Testis (tissue), 3 donors: ENCODE results near the gene MCM5. TPM values are rescaled to one million over a fixed set of nuclear protein-coding genes. Genes with fewer than 3 reads are reported as not detected.

Source experiments
- DNase-seq: peaks from one replicate; pipeline ENCODE4 v3.0.0-alpha.2; 2019
- H3K27ac ChIP-seq, 2 donors: fragments of 200-600 bp; sonication (generic); one replicate each; pipeline ENCODE4 v1.5.1; 2019
- H3K27me3 ChIP-seq: fragments of 200-600 bp; sonication (generic); one replicate; pipeline ENCODE4 v1.5.1; 2019
- H3K36me3 ChIP-seq: fragments of 200-600 bp; sonication (generic); one replicate; pipeline ENCODE4 v1.5.1; 2017; ENCODE audit warnings: low read depth; ENCODE audit errors: missing control alignments
- H3K4me1 ChIP-seq: fragments of 200-600 bp; sonication (generic); one replicate; pipeline ENCODE4 v1.5.1; 2019
- H3K4me3 ChIP-seq, 2 donors: fragments of 200-600 bp; sonication (generic); one replicate each; pipeline ENCODE4 v1.5.1; 2017 to 2019
- H3K9me3 ChIP-seq: fragments of 200-600 bp; sonication (generic); one replicate; pipeline ENCODE4 v1.5.1; 2017
- POLR2A ChIP-seq: fragments of 450-650 bp; IDR thresholded peaks from one replicate; pipeline ENCODE4 v1.6.1; 2017; ENCODE audit warnings: antibody characterized with exemption, mild to moderate bottlenecking, moderate library complexity
- WGBS, 2 donors: methylation state at CpG; one replicate each; pipeline ENCODE4 v1.1.5; 2018; 5-methylcytosine and 5-hydroxymethylcytosine counted together
- intact Hi-C: fragments of 100-400 bp; cut with DNase I; formaldehyde crosslinking; loops from one replicate; pipeline ENCODE4 v1.15.1; 2023; ENCODE audit warnings: low total_unique reads
- polyA plus RNA-seq: library from polyadenylated mRNA; stranded (reverse); fragments of 350-450 nt; fragmentation: Illumina TruSeq; extraction: RNeasy Lipid Tissue Mini Kit (QIAGEN cat#74804); gene quantifications from one replicate; pipeline ENCODE4 v1.2.3, GENCODE V29; 2014; ENCODE audit warnings: low read depth, low replicate concordance; ENCODE audit not compliant: insufficient read depth
- total RNA-seq, 2 donors: library from RNA; depleted of rRNA; stranded (reverse); fragments of >200 nt; gene quantifications; one replicate each; pipeline ENCODE4 v1.2.3, GENCODE V29; 2016
- TF ChIP-seq, protein P1 (sequence below), 3 experiments: fragments of 450-650 bp in 2 of 3; fragments of 200-600 bp in 1 of 3; sonication (generic) in 1 of 3; IDR thresholded peaks; one replicate each; pipeline ENCODE4 v1.5.1; 2016 to 2019; ENCODE audit warnings: antibody characterized with exemption in 3 of 3, mild to moderate bottlenecking in 2 of 3, moderate library complexity in 1 of 3

Gene MCM5
- total and polyA plus RNA-seq, 3 donors from 2014 or later, result 34.3 to 49.6 (median 42.1) TPM

DNA sequence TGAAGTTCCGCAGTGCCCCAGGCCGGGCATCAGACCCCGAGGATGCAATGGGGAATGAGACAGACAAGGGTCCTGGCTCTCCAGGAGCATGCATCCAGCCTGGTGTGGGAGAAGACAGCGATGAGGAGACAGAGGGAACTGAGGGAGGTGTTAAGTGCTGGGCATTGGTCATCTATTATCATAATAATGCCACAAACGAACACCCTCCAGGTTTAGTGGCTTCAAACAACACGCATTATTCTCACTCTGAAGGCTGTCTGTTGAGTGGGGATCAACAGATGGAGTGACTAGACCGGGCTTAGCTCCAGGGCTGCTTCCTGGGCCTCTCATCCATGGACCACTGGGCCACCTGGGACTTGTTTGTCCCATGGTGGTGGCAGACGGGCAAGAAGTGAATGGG, 48.6 kb downstream of the MCM5 start:
- Histone ChIP-seq H3K27ac (no peak overlapping the region), H3K4me3 (no peak overlapping the region), H3K4me1 (no peaks in the 10 kb centered on the region), H3K36me3 (no peaks in the 10 kb centered on the region), H3K9me3 (no peaks in the 10 kb centered on the region), H3K27me3 (no peaks in the 10 kb centered on the region)
- DNase-seq, result no peak
- intact Hi-C loops, result no loop called here
- no peak for TF ChIP-seq POLR2A
- TF ChIP-seq, protein P1, sequence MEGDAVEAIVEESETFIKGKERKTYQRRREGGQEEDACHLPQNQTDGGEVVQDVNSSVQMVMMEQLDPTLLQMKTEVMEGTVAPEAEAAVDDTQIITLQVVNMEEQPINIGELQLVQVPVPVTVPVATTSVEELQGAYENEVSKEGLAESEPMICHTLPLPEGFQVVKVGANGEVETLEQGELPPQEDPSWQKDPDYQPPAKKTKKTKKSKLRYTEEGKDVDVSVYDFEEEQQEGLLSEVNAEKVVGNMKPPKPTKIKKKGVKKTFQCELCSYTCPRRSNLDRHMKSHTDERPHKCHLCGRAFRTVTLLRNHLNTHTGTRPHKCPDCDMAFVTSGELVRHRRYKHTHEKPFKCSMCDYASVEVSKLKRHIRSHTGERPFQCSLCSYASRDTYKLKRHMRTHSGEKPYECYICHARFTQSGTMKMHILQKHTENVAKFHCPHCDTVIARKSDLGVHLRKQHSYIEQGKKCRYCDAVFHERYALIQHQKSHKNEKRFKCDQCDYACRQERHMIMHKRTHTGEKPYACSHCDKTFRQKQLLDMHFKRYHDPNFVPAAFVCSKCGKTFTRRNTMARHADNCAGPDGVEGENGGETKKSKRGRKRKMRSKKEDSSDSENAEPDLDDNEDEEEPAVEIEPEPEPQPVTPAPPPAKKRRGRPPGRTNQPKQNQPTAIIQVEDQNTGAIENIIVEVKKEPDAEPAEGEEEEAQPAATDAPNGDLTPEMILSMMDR (IDR thresholded peaks at IDR 0.05), result no peak
- 89 to 98% methylated on average over 8 of the region's 8 CpGs for WGBS, 2 donors

DNA sequence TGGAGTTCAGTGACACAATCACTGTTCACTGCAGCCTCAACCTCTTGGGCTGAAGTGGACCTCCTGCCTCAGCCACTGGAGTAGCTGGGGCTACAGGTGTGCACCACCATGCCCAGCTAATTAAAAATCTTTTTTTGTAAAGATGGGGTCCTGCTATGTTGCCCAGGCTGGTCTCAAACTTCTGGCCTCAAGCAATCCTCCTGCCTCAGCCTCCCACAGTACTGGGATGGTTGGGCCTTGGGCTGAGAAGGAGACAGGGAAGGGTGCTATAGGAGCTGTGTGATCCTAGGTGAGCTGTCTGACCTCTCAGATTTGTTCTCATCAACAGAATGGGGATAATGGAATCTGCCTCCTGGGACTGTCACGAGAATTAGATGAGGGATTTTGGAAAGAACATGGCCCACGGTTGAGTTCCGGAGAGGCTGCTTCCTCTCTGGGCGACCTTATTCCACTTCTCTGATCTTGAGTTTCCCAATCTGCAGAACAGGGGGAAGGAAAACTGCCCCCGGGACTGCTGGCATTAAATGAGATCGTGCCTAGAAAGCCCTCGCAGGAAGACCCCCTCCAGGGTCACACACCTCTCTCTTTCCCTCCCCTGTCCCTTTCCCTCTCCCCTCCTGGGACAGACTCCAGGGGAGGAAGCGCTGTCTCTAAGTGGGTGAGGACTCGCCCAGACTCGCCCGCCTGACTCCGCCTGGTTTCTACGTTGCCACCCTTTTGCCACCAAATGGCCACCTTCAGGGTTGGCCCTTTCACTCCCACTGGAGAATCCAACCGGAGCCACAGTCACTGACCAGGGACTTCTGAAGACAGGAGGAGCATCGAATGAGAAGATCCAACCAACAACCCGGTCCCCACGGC, 50.1 kb downstream of the MCM5 start:
- WGBS, 2 donors, result 95 to 96% methylated on average over 17 of the region's 17 CpGs
- no peaks in the 10 kb centered on the region for H3K27me3 ChIP-seq
- no peak for DNase-seq
- no peak overlapping the region for H3K4me3 ChIP-seq
- H3K27ac ChIP-seq, result no peak overlapping the region
- intact Hi-C loops, result no loop called here
- H3K4me1 ChIP-seq, result no peaks in the 10 kb centered on the region
- H3K9me3 ChIP-seq, result no peaks in the 10 kb centered on the region
- no peak for TF ChIP-seq POLR2A
- TF ChIP-seq, protein P1 (IDR thresholded peaks at IDR 0.05), result no peak
- no peaks in the 10 kb centered on the region for H3K36me3 ChIP-seq

- DNase-seq, result no peak
- Histone ChIP-seq H3K9me3 (no peaks in the 10 kb centered on the region), H3K36me3 (no peaks in the 10 kb centered on the region), H3K27ac (no peak overlapping the region), H3K4me3 (no peak overlapping the region), H3K27me3 (no peaks in the 10 kb centered on the region), H3K4me1 (no peaks in the 10 kb centered on the region)
- TF ChIP-seq, protein P1 (IDR thresholded peaks at IDR 0.05), result no peak
- intact Hi-C loops, result no loop called here
- 84 to 91% methylated on average over 18 of the region's 18 CpGs for WGBS, 2 donors
Measured at GRCh38 chr22:35450824-35451569, 51.1 kb downstream of the MCM5 start.

GRCh38 chr22:35451592-35451991, 51.7 kb downstream of the MCM5 start:
- H3K4me3 ChIP-seq, result no peak overlapping the region
- H3K36me3 ChIP-seq, result no peaks in the 10 kb centered on the region
- H3K27me3 ChIP-seq, result no peaks in the 10 kb centered on the region
- no peak overlapping the region for H3K27ac ChIP-seq
- no peaks in the 10 kb centered on the region for H3K9me3 ChIP-seq
- TF ChIP-seq, protein P1 (IDR thresholded peaks at IDR 0.05), result no peak
- TF ChIP-seq POLR2A, result no peak
- intact Hi-C loops, result no loop called here
- DNase-seq, result no peak
- no peaks in the 10 kb centered on the region for H3K4me1 ChIP-seq
- 90 to 93% methylated on average over 7 of the region's 7 CpGs for WGBS, 2 donors
